Trophoblast cell (in vitro differentiated cells and primary cell): ENCODE measurements around the gene PDE4D.

Source experiments
- DNase-seq, 2 donors: peaks; one replicate each; pipeline ENCODE4 v3.0.0-alpha.2; 2016
- H2AFZ ChIP-seq: 2 replicates; pipeline ENCODE4 v1.6.1; 2013; ENCODE audit warnings: low read length, moderate library complexity, mild to moderate bottlenecking; ENCODE audit not compliant: insufficient read depth, poor library complexity
- H2AK5ac ChIP-seq: 2 replicates; pipeline ENCODE4 v1.6.1; 2013; ENCODE audit warnings: mild to moderate bottlenecking, low read length
- H2BK120ac ChIP-seq: 2 replicates; pipeline ENCODE4 v1.6.1; 2013; ENCODE audit warnings: low read length, mild to moderate bottlenecking, moderate library complexity; ENCODE audit not compliant: insufficient read depth, poor library complexity
- H2BK12ac ChIP-seq: 2 replicates; pipeline ENCODE4 v1.6.1; 2013; ENCODE audit warnings: mild to moderate bottlenecking, low read length, moderate library complexity
- H2BK5ac ChIP-seq: 2 replicates; pipeline ENCODE4 v1.6.1; 2013; ENCODE audit warnings: low read length, low read depth, moderate library complexity, mild to moderate bottlenecking; ENCODE audit not compliant: poor library complexity
- H3K14ac ChIP-seq: 2 replicates; pipeline ENCODE4 v1.6.1; 2013; ENCODE audit warnings: mild to moderate bottlenecking, low read length
- H3K18ac ChIP-seq: 2 replicates; pipeline ENCODE4 v1.6.1; 2013; ENCODE audit warnings: mild to moderate bottlenecking, low read length
- H3K23ac ChIP-seq: 2 replicates; pipeline ENCODE4 v1.6.1; 2013; ENCODE audit warnings: low read length
- H3K27ac ChIP-seq: 2 replicates; pipeline ENCODE4 v1.5.1; 2013; ENCODE audit warnings: low read depth, mild to moderate bottlenecking, inconsistent platforms, low read length, moderate library complexity
- H3K27me3 ChIP-seq: 2 replicates; pipeline ENCODE4 v1.6.1; 2013; ENCODE audit warnings: inconsistent platforms, mild to moderate bottlenecking, low read length, moderate library complexity; ENCODE audit not compliant: insufficient read depth
- H3K36me3 ChIP-seq, 2 experiments: 1 replicate in 1 of 2; 2 replicates in 1 of 2; pipeline ENCODE4 v1.6.1; 2013; ENCODE audit warnings: low read length in 2 of 2, mild to moderate bottlenecking in 2 of 2, moderate library complexity in 1 of 2; ENCODE audit not compliant: insufficient read depth in 2 of 2, control insufficient read depth in 1 of 2
- H3K4ac ChIP-seq: 2 replicates; pipeline ENCODE4 v1.6.1; 2013; ENCODE audit warnings: low read depth, mild to moderate bottlenecking, low read length, moderate library complexity
- H3K4me1 ChIP-seq, 2 experiments: 1 replicate in 1 of 2; 2 replicates in 1 of 2; pipeline ENCODE4 v1.6.1; 2013; ENCODE audit warnings: low read length in 2 of 2, mild to moderate bottlenecking in 2 of 2, moderate library complexity in 1 of 2; ENCODE audit not compliant: insufficient read depth in 2 of 2, control insufficient read depth in 1 of 2
- H3K4me2 ChIP-seq: 2 replicates; pipeline ENCODE4 v1.6.1; 2013; ENCODE audit warnings: inconsistent platforms, mild to moderate bottlenecking, low read length, moderate library complexity
- H3K4me3 ChIP-seq: 2 replicates; pipeline ENCODE4 v1.5.1; 2013; ENCODE audit warnings: mild to moderate bottlenecking, low read depth, low read length, inconsistent platforms
- H3K79me1 ChIP-seq: one replicate; pipeline ENCODE4 v1.6.1; 2013; ENCODE audit warnings: low read length
- H3K79me2 ChIP-seq: 2 replicates; pipeline ENCODE4 v1.6.1; 2013; ENCODE audit warnings: low read length, mild to moderate bottlenecking; ENCODE audit not compliant: control insufficient read depth, insufficient read depth, poor library complexity
- H3K9ac ChIP-seq: 2 replicates; pipeline ENCODE4 v1.6.1; 2013; ENCODE audit warnings: mild to moderate bottlenecking, low read length
- H3K9me3 ChIP-seq: 2 replicates; pipeline ENCODE4 v1.6.1; 2013; ENCODE audit warnings: low read depth, mild to moderate bottlenecking, control low read depth, inconsistent platforms, low read length; ENCODE audit not compliant: insufficient read depth
- H4K12ac ChIP-seq: 2 replicates; pipeline ENCODE4 v1.6.1; 2013; ENCODE audit warnings: low read depth, mild to moderate bottlenecking, low read length, moderate library complexity
- H4K8ac ChIP-seq: 2 replicates; pipeline ENCODE4 v1.6.1; 2013; ENCODE audit warnings: low read depth, mild to moderate bottlenecking, low read length, moderate library complexity
- H4K91ac ChIP-seq: one replicate; pipeline ENCODE4 v1.6.1; 2013; ENCODE audit warnings: low read depth, mild to moderate bottlenecking, low read length, moderate library complexity
- WGBS: extraction: QIAGEN DNeasy Blood & Tissue Kit; methylation state at CpG from one replicate; pipeline ENCODE4 v1.1.7; 2013; ENCODE audit warnings: missing lambda C conversion rate; ENCODE audit not compliant: insufficient read length, insufficient coverage; ENCODE audit errors: extremely low coverage; 5-methylcytosine and 5-hydroxymethylcytosine counted together

The PDE4D gene

GRCh38 chr5:59251627-59252026, 641.9 kb downstream of the PDE4D start:
- H3K14ac ChIP-seq: no peak overlapping the region
- H2BK5ac ChIP-seq: no peak overlapping the region
- H3K79me1 ChIP-seq: no peaks in the 10 kb centered on the region
- no peaks in the 10 kb centered on the region for H3K9me3 ChIP-seq
- no peak overlapping the region for H3K27ac ChIP-seq
- no peak overlapping the region for H3K4me3 ChIP-seq
- no peak for DNase-seq
- no peak overlapping the region for H4K91ac ChIP-seq
- H3K4me2 ChIP-seq: no peak overlapping the region
- no peak overlapping the region for H2AFZ ChIP-seq
- no peak overlapping the region for H2BK120ac ChIP-seq
- no peaks in the 10 kb centered on the region for H3K4me1 ChIP-seq
- no peak overlapping the region for H3K23ac ChIP-seq
- no peak overlapping the region for H4K8ac ChIP-seq
- no peak overlapping the region for H2AK5ac ChIP-seq
- no peaks in the 10 kb centered on the region for H3K36me3 ChIP-seq
- H3K4ac ChIP-seq: no peak overlapping the region
- no peak overlapping the region for H4K12ac ChIP-seq
- H2BK12ac ChIP-seq: no peak overlapping the region
- H3K27me3 ChIP-seq: no peaks in the 10 kb centered on the region
- no peaks in the 10 kb centered on the region for H3K79me2 ChIP-seq
- no CpG with 5 or more reads among the region's 3 CpGs for WGBS
- no peak overlapping the region for H3K18ac ChIP-seq
- no peak overlapping the region for H3K9ac ChIP-seq

DNA sequence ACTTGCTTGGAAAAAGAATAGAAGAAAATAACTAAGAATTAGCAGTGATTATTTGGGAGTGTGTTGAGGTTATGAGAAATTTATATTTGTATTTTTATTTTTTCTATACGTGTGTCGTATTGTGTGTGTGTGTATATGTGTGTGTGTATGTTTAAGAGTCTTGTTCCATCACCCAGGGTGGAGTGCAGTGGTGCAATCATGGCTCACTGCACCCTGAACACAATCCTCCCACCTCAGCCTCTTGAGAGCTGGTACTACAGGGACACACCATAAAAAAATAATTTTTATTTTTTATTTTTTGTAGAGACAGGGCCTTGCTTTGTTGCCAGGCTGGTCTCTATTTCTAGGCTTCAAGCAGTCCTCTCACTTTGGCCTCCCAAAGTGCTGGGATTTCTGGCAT, 643.8 kb downstream of the PDE4D start:
- H3K4me2 ChIP-seq: no peak overlapping the region
- no peaks in the 10 kb centered on the region for H3K79me2 ChIP-seq
- WGBS: 100% methylated on average over 2 of the region's 2 CpGs
- H4K8ac ChIP-seq: no peak overlapping the region
- H3K4me1 ChIP-seq: no peaks in the 10 kb centered on the region
- H3K9me3 ChIP-seq: no peaks in the 10 kb centered on the region
- no peak overlapping the region for H2BK5ac ChIP-seq
- no peak overlapping the region for H3K4ac ChIP-seq
- no peak overlapping the region for H3K9ac ChIP-seq
- H3K27ac ChIP-seq: no peak overlapping the region
- no peaks in the 10 kb centered on the region for H3K79me1 ChIP-seq
- no peaks in the 10 kb centered on the region for H3K36me3 ChIP-seq
- H3K27me3 ChIP-seq: no peaks in the 10 kb centered on the region
- no peak overlapping the region for H3K4me3 ChIP-seq
- H3K23ac ChIP-seq: no peak overlapping the region
- H2BK12ac ChIP-seq: no peak overlapping the region
- no peak overlapping the region for H3K18ac ChIP-seq
- DNase-seq: no peak
- no peak overlapping the region for H4K91ac ChIP-seq
- no peak overlapping the region for H4K12ac ChIP-seq
- no peak overlapping the region for H2AFZ ChIP-seq
- no peak overlapping the region for H2AK5ac ChIP-seq
- no peak overlapping the region for H3K14ac ChIP-seq
- H2BK120ac ChIP-seq: no peak overlapping the region

- H3K79me1 ChIP-seq: no peaks in the 10 kb centered on the region
- H3K9me3 ChIP-seq: no peaks in the 10 kb centered on the region
- no peak overlapping the region for H4K91ac ChIP-seq
- H4K8ac ChIP-seq: no peak overlapping the region
- H3K27ac ChIP-seq: no peak overlapping the region
- no peak overlapping the region for H4K12ac ChIP-seq
- DNase-seq: no peak
- H3K23ac ChIP-seq: no peak overlapping the region
- H3K14ac ChIP-seq: no peak overlapping the region
- H2BK12ac ChIP-seq: no peak overlapping the region
- H3K4me2 ChIP-seq: no peak overlapping the region
- no peak overlapping the region for H2AFZ ChIP-seq
- H3K9ac ChIP-seq: no peak overlapping the region
- H3K4me3 ChIP-seq: no peak overlapping the region
- H2BK5ac ChIP-seq: no peak overlapping the region
- no peaks in the 10 kb centered on the region for H3K36me3 ChIP-seq
- no peaks in the 10 kb centered on the region for H3K79me2 ChIP-seq
- H3K27me3 ChIP-seq: no peaks in the 10 kb centered on the region
- H3K18ac ChIP-seq: no peak overlapping the region
- no peak overlapping the region for H2BK120ac ChIP-seq
- no peaks in the 10 kb centered on the region for H3K4me1 ChIP-seq
- no peak overlapping the region for H2AK5ac ChIP-seq
- no peak overlapping the region for H3K4ac ChIP-seq
Measured at GRCh38 chr5:59249160-59249559, 644.4 kb downstream of the PDE4D start.

- no peak overlapping the region for H2AK5ac ChIP-seq
- no peak overlapping the region for H3K27ac ChIP-seq
- no peak overlapping the region for H3K9ac ChIP-seq
- no peaks in the 10 kb centered on the region for H3K27me3 ChIP-seq
- H3K18ac ChIP-seq: no peak overlapping the region
- H3K23ac ChIP-seq: no peak overlapping the region
- H3K14ac ChIP-seq: no peak overlapping the region
- H3K4ac ChIP-seq: no peak overlapping the region
- H4K12ac ChIP-seq: no peak overlapping the region
- no peak overlapping the region for H3K4me3 ChIP-seq
- no peaks in the 10 kb centered on the region for H3K79me1 ChIP-seq
- H2BK5ac ChIP-seq: no peak overlapping the region
- no peak overlapping the region for H2BK12ac ChIP-seq
- H3K4me2 ChIP-seq: no peak overlapping the region
- no peak overlapping the region for H2AFZ ChIP-seq
- H4K91ac ChIP-seq: no peak overlapping the region
- no peak for DNase-seq
- H2BK120ac ChIP-seq: no peak overlapping the region
- H4K8ac ChIP-seq: no peak overlapping the region
- H3K36me3 ChIP-seq: no peaks in the 10 kb centered on the region
- H3K79me2 ChIP-seq: no peaks in the 10 kb centered on the region
- H3K9me3 ChIP-seq: no peaks in the 10 kb centered on the region
- H3K4me1 ChIP-seq: no peaks in the 10 kb centered on the region
Measured at GRCh38 chr5:59246882-59247281, 646.6 kb downstream of the PDE4D start.
